Measurements from ENCODE around the gene HASPIN.

The HASPIN gene

GRCh38 chr17:3738562-3739295 is 15.0 kb downstream of the HASPIN start:
- no peaks in the 10 kb centered on the region for H3K9me3 Mint-ChIP-seq
- H3K36me3 Mint-ChIP-seq (ENCODE audit: low read depth), result peaks cover 1% of the 10 kb centered on the region
- H3K27ac Mint-ChIP-seq, result peak overlapping the region; percentile 61
- peak; percentile 80 for DNase-seq
- H3K4me3 Mint-ChIP-seq, result no peak overlapping the region
- H3K27me3 Mint-ChIP-seq, result no peaks in the 10 kb centered on the region
- peaks cover 44% of the 10 kb centered on the region for H3K4me1 Mint-ChIP-seq (ENCODE audit: low read depth)

GRCh38 chr17:3739422-3740124 is 15.9 kb downstream of the HASPIN start:
- Mint-ChIP-seq H3K9me3 (no peaks in the 10 kb centered on the region), H3K4me1 (ENCODE audit: low read depth) (peaks cover 47% of the 10 kb centered on the region), H3K27me3 (no peaks in the 10 kb centered on the region), H3K36me3 (ENCODE audit: low read depth) (peaks cover 1% of the 10 kb centered on the region), H3K4me3 (no peak overlapping the region), H3K27ac (peak overlapping the region; percentile 5)
- DNase-seq, result no peak

- Mint-ChIP-seq H3K9me3 (no peaks in the 10 kb centered on the region), H3K36me3 (ENCODE audit: low read depth) (peaks cover 1% of the 10 kb centered on the region), H3K4me3 (peak overlapping the region; percentile 6), H3K27ac (peak overlapping the region; percentile 75), H3K4me1 (ENCODE audit: low read depth) (peaks cover 47% of the 10 kb centered on the region), H3K27me3 (no peaks in the 10 kb centered on the region)
- peak; percentile 62 for DNase-seq
Observed at GRCh38 chr17:3740611-3741073, 16.9 kb downstream of the HASPIN start.

GRCh38 chr17:3744014-3744413 is 20.3 kb downstream of the HASPIN start:
- H3K4me3 Mint-ChIP-seq, result no peak overlapping the region
- peaks cover 35% of the 10 kb centered on the region for H3K4me1 Mint-ChIP-seq (ENCODE audit: low read depth)
- DNase-seq, result no peak
- H3K36me3 Mint-ChIP-seq (ENCODE audit: low read depth), result peaks cover 1% of the 10 kb centered on the region
- H3K27me3 Mint-ChIP-seq, result no peaks in the 10 kb centered on the region
- H3K27ac Mint-ChIP-seq, result no peak overlapping the region
- H3K9me3 Mint-ChIP-seq, result no peaks in the 10 kb centered on the region

GRCh38 chr17:3745071-3745470 is 21.4 kb downstream of the HASPIN start:
- Mint-ChIP-seq H3K27ac (no peak overlapping the region), H3K4me3 (no peak overlapping the region), H3K36me3 (ENCODE audit: low read depth) (peaks cover 1% of the 10 kb centered on the region), H3K9me3 (no peaks in the 10 kb centered on the region), H3K27me3 (no peaks in the 10 kb centered on the region), H3K4me1 (ENCODE audit: low read depth) (peaks cover 30% of the 10 kb centered on the region)
- no peak for DNase-seq

GRCh38 chr17:3747805-3748204 is 24.1 kb downstream of the HASPIN start:
- DNase-seq, result no peak
- Mint-ChIP-seq H3K27me3 (no peaks in the 10 kb centered on the region), H3K4me3 (no peak overlapping the region), H3K4me1 (ENCODE audit: low read depth) (peaks cover 34% of the 10 kb centered on the region), H3K27ac (no peak overlapping the region), H3K9me3 (no peaks in the 10 kb centered on the region), H3K36me3 (ENCODE audit: low read depth) (no peaks in the 10 kb centered on the region)

GRCh38 chr17:3748576-3748975 is 24.9 kb downstream of the HASPIN start:
- H3K4me1 Mint-ChIP-seq (ENCODE audit: low read depth), result peaks cover 32% of the 10 kb centered on the region
- no peaks in the 10 kb centered on the region for H3K9me3 Mint-ChIP-seq
- H3K36me3 Mint-ChIP-seq (ENCODE audit: low read depth), result no peaks in the 10 kb centered on the region
- H3K4me3 Mint-ChIP-seq, result no peak overlapping the region
- DNase-seq, result no peak
- H3K27ac Mint-ChIP-seq, result no peak overlapping the region
- H3K27me3 Mint-ChIP-seq, result no peaks in the 10 kb centered on the region

GRCh38 chr17:3750296-3750695 is 26.6 kb downstream of the HASPIN start:
- H3K4me3 Mint-ChIP-seq, result no peak overlapping the region

GRCh38 chr17:3750926-3751325 is 27.2 kb downstream of the HASPIN start:
- H3K9me3 Mint-ChIP-seq, result no peaks in the 10 kb centered on the region
- H3K36me3 Mint-ChIP-seq (ENCODE audit: low read depth), result no peaks in the 10 kb centered on the region
- no peaks in the 10 kb centered on the region for H3K27me3 Mint-ChIP-seq
- peak; percentile 62 for DNase-seq
- peak overlapping the region; percentile 1 for H3K4me3 Mint-ChIP-seq
- H3K4me1 Mint-ChIP-seq (ENCODE audit: low read depth), result peaks cover 31% of the 10 kb centered on the region
- peak overlapping the region; percentile 51 for H3K27ac Mint-ChIP-seq

More at GRCh38 chr17:3750296-3750695, 26.6 kb downstream of the HASPIN start:
- peak overlapping the region; percentile 51 for H3K27ac Mint-ChIP-seq
- H3K4me1 Mint-ChIP-seq (ENCODE audit: low read depth), result peaks cover 30% of the 10 kb centered on the region
- DNase-seq, result no peak
- H3K27me3 Mint-ChIP-seq, result no peaks in the 10 kb centered on the region
- H3K9me3 Mint-ChIP-seq, result no peaks in the 10 kb centered on the region
- H3K36me3 Mint-ChIP-seq (ENCODE audit: low read depth), result no peaks in the 10 kb centered on the region

- Mint-ChIP-seq H3K27ac (no peak overlapping the region), H3K4me1 (ENCODE audit: low read depth) (peaks cover 31% of the 10 kb centered on the region), H3K27me3 (no peaks in the 10 kb centered on the region), H3K4me3 (no peak overlapping the region), H3K9me3 (no peaks in the 10 kb centered on the region), H3K36me3 (ENCODE audit: low read depth) (no peaks in the 10 kb centered on the region)
- DNase-seq, result no peak
Observed at GRCh38 chr17:3751836-3752235, 28.1 kb downstream of the HASPIN start.

- Mint-ChIP-seq H3K36me3 (ENCODE audit: low read depth) (no peaks in the 10 kb centered on the region), H3K9me3 (no peaks in the 10 kb centered on the region), H3K27me3 (no peaks in the 10 kb centered on the region), H3K4me3 (no peak overlapping the region), H3K27ac (no peak overlapping the region), H3K4me1 (ENCODE audit: low read depth) (peaks cover 30% of the 10 kb centered on the region)
- no peak for DNase-seq
Observed at GRCh38 chr17:3753624-3754023, 29.9 kb downstream of the HASPIN start.

GRCh38 chr17:3754066-3754457 is 30.4 kb downstream of the HASPIN start:
- no peaks in the 10 kb centered on the region for H3K9me3 Mint-ChIP-seq
- H3K27me3 Mint-ChIP-seq, result no peaks in the 10 kb centered on the region
- no peak overlapping the region for H3K4me3 Mint-ChIP-seq
- H3K4me1 Mint-ChIP-seq (ENCODE audit: low read depth), result peaks cover 26% of the 10 kb centered on the region
- H3K36me3 Mint-ChIP-seq (ENCODE audit: low read depth), result no peaks in the 10 kb centered on the region
- H3K27ac Mint-ChIP-seq, result no peak overlapping the region
- no peak for DNase-seq

- Mint-ChIP-seq H3K27me3 (no peaks in the 10 kb centered on the region), H3K9me3 (peaks cover 2% of the 10 kb centered on the region), H3K4me1 (ENCODE audit: low read depth) (peaks cover 23% of the 10 kb centered on the region), H3K4me3 (no peak overlapping the region), H3K27ac (no peak overlapping the region), H3K36me3 (ENCODE audit: low read depth) (peaks cover 1% of the 10 kb centered on the region)
- peak; percentile 78 for DNase-seq
Observed at GRCh38 chr17:3754458-3755334, 31.0 kb downstream of the HASPIN start.

- Mint-ChIP-seq H3K27me3 (no peaks in the 10 kb centered on the region), H3K27ac (no peak overlapping the region), H3K36me3 (ENCODE audit: low read depth) (peaks cover 6% of the 10 kb centered on the region), H3K4me1 (ENCODE audit: low read depth) (peaks cover 18% of the 10 kb centered on the region), H3K9me3 (peaks cover 7% of the 10 kb centered on the region), H3K4me3 (no peak overlapping the region)
- no peak for DNase-seq
Observed at GRCh38 chr17:3755335-3756030, 31.8 kb downstream of the HASPIN start.

Measured in activated T-cell treated with anti-CD3 and anti-CD28 coated beads, Interleukin-2, amount 50 U/mL, for 24 hours (primary cell).